Activated naive CD8-positive, alpha-beta T cell (primary cell): ENCODE data around the gene FAM169A.
A peak's percentile ranks its signal among the peaks of the same experiment; 100 is the strongest.
"Not testable (repeated sequence)": the region's sequence is repeated elsewhere in the genome, so short reads cannot be mapped to it uniquely, and the experiment has no call there.

ENCODE experiments used
- H3K27ac Mint-ChIP-seq: one replicate; pipeline ENCODE4 v1.8.0; 2021; ENCODE audit warnings: mixed read lengths
- H3K27me3 Mint-ChIP-seq: one replicate; pipeline ENCODE4 v1.8.0; 2021; ENCODE audit warnings: mixed read lengths
- H3K36me3 Mint-ChIP-seq: one replicate; pipeline ENCODE4 v1.8.0; 2021; ENCODE audit warnings: mixed read lengths
- H3K4me1 Mint-ChIP-seq: one replicate; pipeline ENCODE4 v1.8.0; 2021; ENCODE audit warnings: low read depth, mixed read lengths
- H3K4me3 Mint-ChIP-seq: one replicate; pipeline ENCODE4 v1.8.0; 2021; ENCODE audit warnings: mild to moderate bottlenecking, mixed read lengths
- H3K9me3 Mint-ChIP-seq: one replicate; pipeline ENCODE4 v1.8.0; 2021; ENCODE audit warnings: low read depth, mixed read lengths

FAM169A gene

GRCh38 chr5:74882379-74883134 is 16.4 kb upstream of the FAM169A start:
- not testable (repeated sequence) for H3K27me3 Mint-ChIP-seq, H3K36me3 Mint-ChIP-seq, H3K9me3 Mint-ChIP-seq, H3K4me1 Mint-ChIP-seq, H3K27ac Mint-ChIP-seq, H3K4me3 Mint-ChIP-seq

DNA sequence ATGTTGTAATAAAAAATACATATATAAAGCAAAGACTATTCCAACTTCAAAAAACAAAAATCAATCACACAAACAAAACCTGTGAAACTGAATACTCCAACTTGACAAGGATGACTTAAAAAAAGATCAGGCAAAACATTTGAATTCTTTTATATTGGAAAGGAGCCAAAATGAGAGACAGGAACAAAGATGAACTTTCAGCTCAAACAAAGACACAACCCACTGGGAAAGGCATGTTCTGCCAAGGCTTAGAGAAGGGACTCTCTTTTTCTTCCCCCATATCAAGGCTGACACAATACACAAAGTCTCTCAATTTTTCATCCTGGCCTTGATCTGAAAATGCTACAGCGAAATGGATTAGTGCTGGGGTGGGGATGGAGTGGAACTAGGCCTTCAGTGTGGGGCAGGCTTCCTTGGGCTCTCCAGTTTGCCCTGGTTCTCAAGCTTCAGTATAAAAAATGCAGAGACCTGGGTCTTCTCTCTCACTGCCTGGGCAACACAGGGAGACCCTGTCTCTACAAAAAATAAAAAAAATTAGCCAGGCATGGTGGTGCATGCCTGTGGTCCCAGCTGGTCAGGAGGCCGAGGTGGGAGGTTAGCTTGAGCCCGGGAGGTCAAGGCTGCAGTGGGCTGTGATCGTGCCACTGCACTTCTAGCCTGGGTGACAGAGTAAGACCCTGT is 11.6 kb upstream of the FAM169A start:
- H3K9me3 Mint-ChIP-seq, result no peaks in the 10 kb centered on the region
- no peaks in the 10 kb centered on the region for H3K4me1 Mint-ChIP-seq
- no peak overlapping the region for H3K4me3 Mint-ChIP-seq
- peaks cover 1% of the 10 kb centered on the region for H3K27me3 Mint-ChIP-seq
- no peak overlapping the region for H3K27ac Mint-ChIP-seq
- no peaks in the 10 kb centered on the region for H3K36me3 Mint-ChIP-seq

DNA sequence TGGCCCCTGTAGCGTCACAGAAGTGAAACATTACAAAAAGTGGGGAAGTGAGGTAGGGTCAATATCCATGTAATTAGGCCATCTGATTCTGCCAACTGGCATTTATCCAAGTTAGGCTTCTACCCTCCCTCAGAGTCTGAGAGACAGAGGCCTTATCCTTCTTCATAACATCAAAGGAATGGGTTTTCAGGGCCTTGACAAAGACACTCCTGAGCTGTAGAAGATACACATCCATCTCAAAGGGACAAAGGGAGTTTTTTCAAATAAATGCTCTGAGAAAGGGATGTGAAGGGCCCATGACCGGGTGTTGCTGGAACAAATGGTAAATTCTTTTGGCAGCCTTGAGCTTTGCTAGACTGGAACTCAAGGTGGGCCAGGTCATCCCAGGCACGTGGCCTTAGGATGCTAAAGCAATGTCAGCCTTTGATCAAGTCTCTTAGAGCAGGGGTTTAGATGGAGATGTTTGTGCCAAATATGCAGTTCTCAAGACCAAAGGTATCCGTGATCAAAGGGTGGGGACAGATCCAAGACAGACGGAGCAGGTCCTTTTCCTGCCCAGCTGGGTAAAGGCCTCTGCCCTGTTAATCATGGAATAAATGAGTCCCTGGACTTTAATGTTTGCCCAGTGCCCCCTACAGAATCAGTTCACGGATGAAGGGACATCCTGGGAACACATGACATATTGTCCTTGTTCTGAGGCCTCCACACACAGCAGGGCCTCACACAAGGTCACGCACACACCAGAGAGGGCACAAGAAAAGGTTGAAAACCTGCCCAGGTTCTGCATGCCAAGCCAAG is 10.0 kb upstream of the FAM169A start:
- Mint-ChIP-seq H3K4me3 (no peak overlapping the region), H3K4me1 (no peaks in the 10 kb centered on the region), H3K27me3 (no peaks in the 10 kb centered on the region), H3K27ac (no peak overlapping the region), H3K9me3 (no peaks in the 10 kb centered on the region), H3K36me3 (no peaks in the 10 kb centered on the region)

- Mint-ChIP-seq H3K27me3 (no peaks in the 10 kb centered on the region), H3K4me1 (no peaks in the 10 kb centered on the region), H3K36me3 (no peaks in the 10 kb centered on the region), H3K9me3 (no peaks in the 10 kb centered on the region), H3K4me3 (no peak overlapping the region), H3K27ac (no peak overlapping the region)
Measured at GRCh38 chr5:74873525-74874249, 7.5 kb upstream of the FAM169A start.

GRCh38 chr5:74870299-74871067 is 4.3 kb upstream of the FAM169A start:
- Mint-ChIP-seq H3K9me3 (no peaks in the 10 kb centered on the region), H3K36me3 (no peaks in the 10 kb centered on the region), H3K27me3 (no peaks in the 10 kb centered on the region), H3K4me1 (peaks cover 3% of the 10 kb centered on the region), H3K27ac (no peak overlapping the region), H3K4me3 (no peak overlapping the region)

GRCh38 chr5:74869414-74869813 is 3.2 kb upstream of the FAM169A start:
- H3K27ac Mint-ChIP-seq, H3K9me3 Mint-ChIP-seq, H3K27me3 Mint-ChIP-seq, H3K4me3 Mint-ChIP-seq, H3K36me3 Mint-ChIP-seq: not testable (repeated sequence)
- peaks cover 13% of the 10 kb centered on the region for H3K4me1 Mint-ChIP-seq

- Mint-ChIP-seq H3K27me3 (no peaks in the 10 kb centered on the region), H3K4me1 (peaks cover 37% of the 10 kb centered on the region), H3K27ac (peak overlapping the region; percentile 90), H3K4me3 (peak overlapping the region; percentile 88), H3K36me3 (no peaks in the 10 kb centered on the region), H3K9me3 (no peaks in the 10 kb centered on the region)
Measured at GRCh38 chr5:74866596-74867162, 492 bp upstream of the FAM169A start.

- Mint-ChIP-seq H3K27me3 (no peaks in the 10 kb centered on the region), H3K27ac (peak overlapping the region; percentile 94), H3K9me3 (no peaks in the 10 kb centered on the region), H3K36me3 (no peaks in the 10 kb centered on the region), H3K4me3 (peak overlapping the region; percentile 92), H3K4me1 (peaks cover 48% of the 10 kb centered on the region)
Measured at GRCh38 chr5:74865256-74865803, 857 bp downstream of the FAM169A start.

DNA sequence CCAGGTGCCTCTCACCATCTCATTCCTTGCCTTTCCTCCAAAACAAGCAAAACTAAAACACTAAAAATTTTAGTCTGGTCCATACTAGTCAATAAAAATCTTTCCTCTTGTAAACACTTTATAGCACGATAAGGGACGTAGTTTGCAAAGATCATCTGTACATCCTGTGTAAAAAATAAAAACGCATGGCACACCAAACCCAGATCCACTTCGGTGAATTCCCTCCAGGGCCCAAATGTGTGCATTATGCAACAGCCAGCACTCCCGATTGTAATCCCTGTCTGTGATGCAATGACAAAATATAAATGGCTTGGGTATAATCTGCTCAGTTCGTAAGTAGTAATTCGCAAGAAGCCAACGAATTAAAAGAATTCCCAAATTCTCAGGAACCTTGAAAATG is 1.4 kb downstream of the FAM169A start:
- peak overlapping the region; percentile 94 for H3K27ac Mint-ChIP-seq
- peak overlapping the region; percentile 92 for H3K4me3 Mint-ChIP-seq
- peaks cover 53% of the 10 kb centered on the region for H3K4me1 Mint-ChIP-seq
- no peaks in the 10 kb centered on the region for H3K36me3 Mint-ChIP-seq
- H3K27me3 Mint-ChIP-seq, result no peaks in the 10 kb centered on the region
- H3K9me3 Mint-ChIP-seq, result no peaks in the 10 kb centered on the region

GRCh38 chr5:74863726-74864125 is 2.5 kb downstream of the FAM169A start:
- H3K9me3 Mint-ChIP-seq, result no peaks in the 10 kb centered on the region
- peak overlapping the region; percentile 6 for H3K4me3 Mint-ChIP-seq
- peaks cover 55% of the 10 kb centered on the region for H3K4me1 Mint-ChIP-seq
- H3K36me3 Mint-ChIP-seq, result no peaks in the 10 kb centered on the region
- H3K27ac Mint-ChIP-seq, result no peak overlapping the region
- no peaks in the 10 kb centered on the region for H3K27me3 Mint-ChIP-seq

DNA sequence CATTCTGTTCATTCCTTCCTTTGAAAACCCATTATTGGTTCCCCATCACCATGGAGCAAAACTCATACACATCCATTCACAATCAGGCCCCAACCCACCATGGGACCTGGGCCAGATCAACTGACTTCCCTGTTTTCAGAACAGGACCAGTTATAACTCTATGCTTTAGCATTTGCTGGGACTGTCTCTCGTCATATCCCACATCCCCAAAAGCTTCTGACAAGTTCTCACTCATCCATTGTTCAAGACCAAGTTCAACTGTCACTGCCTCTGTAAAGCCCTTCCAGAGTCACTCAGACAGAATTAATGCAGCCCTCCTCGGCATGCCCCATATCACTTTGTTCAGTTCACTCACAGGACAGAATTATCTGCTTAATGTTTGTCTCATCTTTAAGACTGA is 4.0 kb downstream of the FAM169A start:
- H3K36me3 Mint-ChIP-seq, result no peaks in the 10 kb centered on the region
- H3K4me3 Mint-ChIP-seq, result no peak overlapping the region
- H3K27ac Mint-ChIP-seq, result no peak overlapping the region
- H3K9me3 Mint-ChIP-seq, result no peaks in the 10 kb centered on the region
- no peaks in the 10 kb centered on the region for H3K27me3 Mint-ChIP-seq
- peaks cover 55% of the 10 kb centered on the region for H3K4me1 Mint-ChIP-seq

DNA sequence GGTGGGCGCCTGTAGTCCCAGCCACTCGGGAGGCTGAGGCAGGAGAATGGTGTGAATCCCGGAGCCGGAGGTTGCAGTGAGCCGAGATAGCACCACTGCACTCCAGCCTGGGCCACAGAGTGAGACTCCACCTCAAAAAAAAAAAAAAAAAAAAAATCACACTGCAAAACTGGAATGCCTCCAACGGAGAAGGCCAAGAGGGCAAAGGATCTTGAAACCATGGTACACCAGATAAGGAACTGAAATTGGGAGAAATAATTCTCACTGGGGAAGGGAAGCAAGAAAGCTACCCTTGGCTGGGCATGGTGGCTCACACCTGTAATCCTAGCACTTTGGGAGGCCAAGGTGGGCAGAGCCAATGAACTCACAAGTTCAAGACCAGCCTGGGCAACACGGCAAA is 9.2 kb downstream of the FAM169A start:
- H3K27ac Mint-ChIP-seq, H3K9me3 Mint-ChIP-seq, H3K4me3 Mint-ChIP-seq, H3K27me3 Mint-ChIP-seq: not testable (repeated sequence)
- peaks cover 42% of the 10 kb centered on the region for H3K4me1 Mint-ChIP-seq
- H3K36me3 Mint-ChIP-seq, result peaks cover 13% of the 10 kb centered on the region

- H3K27me3 Mint-ChIP-seq, result no peaks in the 10 kb centered on the region
- H3K9me3 Mint-ChIP-seq, result peaks cover 9% of the 10 kb centered on the region
- peak overlapping the region; percentile 16 for H3K27ac Mint-ChIP-seq
- H3K36me3 Mint-ChIP-seq, result peaks cover 13% of the 10 kb centered on the region
- peaks cover 57% of the 10 kb centered on the region for H3K4me1 Mint-ChIP-seq
- H3K4me3 Mint-ChIP-seq, result no peak overlapping the region
Measured at GRCh38 chr5:74853256-74853655, 12.9 kb downstream of the FAM169A start.
